Measurements from ENCODE around the gene NTN4.
"Not testable (repeated sequence)": the region's sequence is repeated elsewhere in the genome, so short reads cannot be mapped to it uniquely, and the experiment has no call there.

NTN4 gene

GRCh38 chr12:95790033-95790916, at the start of gene NTN4:
Gene NTN4 (minus strand): TSS chr12:95790764. CDS start chr12:95790309, 455 bp downstream.
- DNase-seq: peak in 1 of 2 experiments; percentile 10

GRCh38 chr12:95838125-95838524, 47.6 kb upstream of the NTN4 start:
- no peak for DNase-seq

DNA sequence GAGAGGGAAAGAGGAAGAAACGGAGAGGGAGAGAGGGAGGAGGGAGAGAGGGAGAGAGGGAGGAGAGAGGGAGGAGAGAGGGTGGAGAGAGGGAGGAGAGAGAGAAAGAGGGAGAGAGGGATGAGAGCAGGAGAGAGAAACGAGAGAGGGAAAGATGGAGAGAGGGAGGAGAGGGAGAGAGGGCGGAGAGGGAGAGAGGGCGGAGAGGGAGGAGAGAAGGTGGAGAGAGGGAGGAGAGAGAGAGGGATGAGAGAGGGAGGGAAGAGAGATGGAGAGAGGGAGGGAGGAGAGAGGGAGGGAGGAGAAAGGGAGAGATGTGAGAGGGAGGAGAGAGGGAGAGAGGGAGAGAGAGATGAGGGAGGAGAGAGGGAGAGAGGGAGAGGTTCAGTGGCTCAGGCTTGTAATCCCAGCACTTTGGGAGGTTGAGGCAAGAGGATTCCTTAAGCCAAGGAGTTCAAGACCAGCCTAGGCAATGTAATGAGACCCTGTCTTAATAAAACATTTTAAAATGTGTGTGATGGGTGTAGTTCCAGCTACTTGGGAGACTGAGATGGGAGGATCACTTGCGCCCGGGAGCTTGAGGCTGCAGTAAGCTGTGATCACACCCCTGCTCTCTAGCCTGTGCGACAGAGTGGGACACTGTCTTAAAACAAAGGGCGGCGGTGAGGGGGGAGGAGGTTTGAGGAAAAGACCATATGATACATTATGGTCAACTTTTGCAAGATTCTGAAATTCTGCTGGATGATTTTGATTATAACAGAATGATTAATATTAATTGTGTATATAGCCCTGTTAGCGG, 46.9 kb upstream of the NTN4 start:
- no peak for DNase-seq

DNA sequence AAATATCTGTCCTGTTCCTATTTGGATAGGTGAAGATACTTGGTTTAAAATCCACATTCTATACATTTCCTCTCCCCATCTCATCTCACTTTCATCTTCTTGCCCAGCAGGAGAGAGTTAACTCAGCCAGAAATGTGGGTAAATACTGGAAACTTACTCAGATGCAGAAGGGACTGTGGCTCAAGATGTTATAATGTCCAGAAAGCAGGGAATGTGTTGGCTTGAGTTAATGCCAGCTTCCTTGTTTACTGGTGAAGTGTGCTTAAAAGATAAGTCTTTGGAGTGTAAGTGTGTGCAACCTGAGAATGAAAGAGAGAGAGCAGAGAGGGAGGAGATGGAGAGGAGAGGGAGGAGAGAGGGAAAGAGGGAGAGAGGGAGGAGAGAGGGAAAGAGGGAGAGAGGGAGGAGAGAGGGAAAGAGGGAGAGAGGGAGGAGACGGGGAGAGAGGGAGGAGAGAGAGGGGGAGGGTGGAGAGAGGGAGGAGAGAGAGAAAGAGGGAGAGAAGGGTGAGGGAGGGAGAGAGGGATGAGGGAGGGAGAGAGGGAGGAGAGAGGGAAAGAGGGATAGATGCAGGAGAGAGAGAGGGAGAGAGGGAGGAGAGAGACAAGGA, 46.2 kb upstream of the NTN4 start:
- DNase-seq: no peak

DNA sequence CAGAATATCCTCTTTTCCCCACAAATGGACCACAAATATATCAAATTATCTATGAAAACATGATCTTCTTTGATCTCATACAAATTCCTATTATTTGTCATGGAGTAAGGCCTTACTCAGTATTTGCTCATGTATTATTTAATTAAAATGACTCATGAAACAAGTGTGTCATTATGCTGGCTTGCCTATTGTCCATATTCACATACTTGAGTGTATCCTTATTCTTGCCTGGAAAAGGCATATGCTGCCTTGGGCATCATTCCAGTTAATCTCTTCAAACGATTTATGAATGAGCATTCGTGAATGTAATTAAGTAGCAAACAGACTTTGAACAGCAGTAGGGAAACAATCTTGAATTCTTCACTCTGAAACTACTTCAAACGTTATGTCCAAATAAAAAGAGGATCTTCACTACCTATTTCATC, 45.6 kb upstream of the NTN4 start:
- DNase-seq: no peak

GRCh38 chr12:95834572-95834971, 44.0 kb upstream of the NTN4 start:
- no peak for DNase-seq

- DNase-seq: no peak
These were observed 39.9 kb upstream of the NTN4 start for GRCh38 chr12:95830335-95831089.

DNA sequence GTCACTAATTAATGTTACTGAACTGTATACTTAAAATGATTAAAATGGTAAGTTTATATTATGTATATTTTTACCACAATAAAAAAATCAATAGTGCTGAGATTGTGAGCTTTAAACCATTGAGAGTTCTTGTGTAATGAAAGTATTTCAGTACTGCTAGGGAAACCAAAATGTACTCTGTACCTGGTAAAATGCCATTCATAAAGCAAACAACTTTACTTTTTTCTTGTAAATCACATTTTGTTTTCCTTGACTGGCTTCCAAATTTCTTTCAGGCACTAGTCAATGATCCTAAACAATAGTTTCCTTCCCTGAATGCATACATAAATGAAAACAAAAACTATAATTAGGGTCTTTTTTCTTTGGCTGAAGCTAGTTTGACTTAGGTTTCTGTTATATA, 38.8 kb upstream of the NTN4 start:
- DNase-seq: no peak

DNA sequence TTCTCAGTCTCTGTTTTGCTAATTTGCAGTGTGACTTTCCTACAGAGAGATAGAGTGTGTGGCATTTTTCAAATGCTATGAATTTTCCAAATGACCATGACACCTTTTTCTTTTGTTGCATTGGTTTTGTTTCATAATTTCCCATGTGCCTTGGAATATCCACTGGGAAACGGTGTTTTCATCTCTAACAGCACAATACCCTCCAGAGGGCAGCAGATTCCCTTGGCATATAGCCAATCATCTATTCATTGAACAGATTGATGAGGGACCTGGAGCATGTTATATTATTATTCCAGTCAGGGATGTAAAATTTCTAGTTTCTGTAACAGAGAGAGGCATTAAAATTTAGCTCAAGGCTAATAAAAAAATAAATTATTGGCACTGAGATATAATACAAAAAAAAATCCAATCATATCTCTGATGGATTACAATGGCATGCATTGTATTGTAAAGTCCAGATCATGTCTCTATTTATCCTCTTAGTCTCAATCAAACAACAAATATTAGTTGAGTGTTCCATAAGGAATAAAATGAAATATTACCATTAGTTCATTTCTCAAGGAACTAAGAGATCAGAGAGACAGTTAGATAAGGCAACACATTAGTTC, 29.6 kb upstream of the NTN4 start:
- DNase-seq: no peak

- no peak for DNase-seq
These were observed 25.2 kb upstream of the NTN4 start for GRCh38 chr12:95815632-95816212.

GRCh38 chr12:95812155-95812554, 21.6 kb upstream of the NTN4 start:
- DNase-seq: not testable (repeated sequence)

DNA sequence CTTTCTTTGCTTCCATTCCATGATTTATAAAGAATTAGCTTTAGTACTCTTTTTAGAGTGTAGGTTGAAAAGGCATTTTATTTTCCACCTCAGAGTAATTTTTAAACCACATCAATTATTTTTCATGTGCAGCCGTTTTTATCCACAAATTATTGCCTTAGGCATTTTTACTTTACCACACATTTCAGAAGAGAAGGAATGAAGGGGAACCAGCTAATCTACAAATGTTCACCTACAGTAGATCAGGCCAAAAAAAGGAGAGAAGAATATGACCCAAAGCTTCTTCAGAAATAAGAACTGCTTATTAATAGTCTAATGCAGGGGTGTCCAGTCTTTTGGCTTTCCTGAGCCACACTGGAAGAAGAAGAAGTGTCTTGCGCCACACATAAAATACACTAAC, 19.8 kb upstream of the NTN4 start:
- no peak for DNase-seq

GRCh38 chr12:95809000-95809680, 18.6 kb upstream of the NTN4 start:
- DNase-seq: no peak

- DNase-seq: no peak
These were observed 17.6 kb upstream of the NTN4 start for GRCh38 chr12:95808146-95808545.

DNA sequence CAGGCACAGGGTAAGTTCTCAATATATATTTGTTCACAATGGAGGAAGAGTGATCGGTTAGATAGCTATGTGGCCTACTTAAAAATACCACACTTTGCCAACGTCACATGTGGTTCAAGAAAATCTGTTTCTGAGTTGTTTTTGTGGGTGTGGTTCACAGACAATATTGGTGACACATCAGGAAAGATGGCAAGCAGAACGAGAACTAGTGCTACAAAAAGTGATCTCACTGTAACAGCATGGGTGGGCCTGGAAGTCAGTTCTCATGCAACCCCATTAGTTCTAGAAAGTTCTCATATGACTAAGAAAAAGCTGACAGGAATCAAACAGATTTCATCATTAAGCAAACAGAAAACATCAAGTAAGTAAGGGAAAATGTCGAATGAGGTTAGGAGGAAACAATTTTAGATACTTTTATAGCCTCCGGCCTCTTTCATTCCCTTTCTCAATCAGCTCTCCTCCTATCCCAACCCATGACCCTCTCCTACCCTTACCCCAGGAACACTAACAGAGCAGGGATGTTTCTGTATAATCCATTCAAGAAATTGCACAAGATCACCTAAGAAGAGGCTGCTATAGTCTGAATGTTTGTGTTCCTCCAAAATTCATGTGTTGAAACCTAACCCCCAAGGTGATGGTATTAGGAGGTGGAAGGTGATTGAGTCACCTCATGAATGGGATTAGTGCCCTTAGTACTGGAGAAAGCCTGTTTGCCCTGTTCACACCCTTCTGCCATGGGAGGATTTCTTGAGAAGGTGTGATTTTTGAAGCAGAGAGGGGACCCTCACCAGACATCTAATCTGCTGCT, 15.5 kb upstream of the NTN4 start:
- DNase-seq: no peak

GRCh38 chr12:95804291-95804690, 13.7 kb upstream of the NTN4 start:
- DNase-seq: no peak

DNA sequence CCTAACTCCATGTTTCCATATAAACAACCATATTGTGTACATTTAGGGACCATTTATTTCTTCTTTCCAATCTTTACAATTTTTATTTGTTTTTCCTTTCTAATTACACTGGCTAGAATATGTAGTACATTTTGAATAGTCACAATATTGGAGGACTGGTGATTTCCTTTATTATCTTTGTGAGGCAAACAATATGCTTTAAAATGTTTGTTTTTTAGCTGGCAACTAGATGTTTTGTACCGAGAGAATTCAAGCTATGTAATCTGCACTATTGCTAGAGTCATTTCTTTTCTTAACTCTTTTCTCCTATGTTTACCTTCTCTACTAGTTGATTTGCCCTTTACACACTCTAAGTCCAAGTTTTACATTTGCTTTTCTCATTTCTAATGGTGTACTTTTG, 13.3 kb upstream of the NTN4 start:
- DNase-seq: no peak

DNA sequence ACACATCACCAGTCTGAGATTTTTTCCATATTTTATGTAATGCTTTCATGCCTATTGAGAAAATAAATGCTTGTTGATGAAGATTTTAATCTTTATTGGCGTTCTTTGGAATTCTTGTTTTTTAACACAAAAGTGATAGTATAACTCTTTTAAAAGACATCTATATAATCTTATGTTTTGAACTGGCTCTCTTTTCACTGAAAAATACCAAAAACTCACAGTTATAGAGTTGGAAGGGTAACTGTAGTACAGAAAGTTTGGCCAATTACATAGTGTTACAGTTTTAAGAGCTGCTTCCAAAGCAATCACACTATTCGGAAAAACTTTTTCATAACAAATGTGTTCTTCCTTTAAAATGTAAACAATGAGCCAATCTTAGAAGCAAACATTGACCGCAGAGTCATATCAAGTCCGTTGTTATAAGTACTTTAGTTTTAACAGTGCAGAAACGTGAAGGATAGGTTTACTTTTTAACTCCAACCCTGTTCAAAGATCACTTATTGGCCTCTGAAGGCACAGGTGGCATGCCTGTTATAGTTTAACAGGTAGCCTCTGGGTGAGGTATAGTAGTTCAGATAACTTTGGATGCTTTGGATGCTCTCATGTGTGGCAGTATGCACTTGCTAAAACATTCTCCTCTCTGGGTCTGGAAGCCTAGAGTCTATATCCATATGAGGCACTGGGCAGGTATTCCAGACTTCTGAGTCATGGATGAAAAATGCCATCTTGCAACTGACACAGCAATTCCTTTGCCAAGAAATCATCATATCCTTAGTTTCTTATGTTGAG, 12.1 kb upstream of the NTN4 start:
- no peak for DNase-seq

- DNase-seq: no peak
These were observed 6.4 kb upstream of the NTN4 start for GRCh38 chr12:95796982-95797289.

Data from stimulated activated CD4-positive, alpha-beta T cell treated with anti-CD3 and anti-CD28 coated beads, Interleukin-4, amount 100 ng/mL, for 4 hours (primary cell).